Measurements from ENCODE around the gene RMND5B. TPM values are rescaled to one million over a fixed set of nuclear protein-coding genes. Genes with fewer than 3 reads are reported as not detected.

The RMND5B gene
- total and polyA plus RNA-seq, 10 of the 15 experiments (the other 5 are each of a cell fraction or from before 2014, with no cell fraction given): 1.6 to 50.7 (median 30.9) TPM

GRCh38 chr5:178143901-178144300 lies 13.1 kb downstream of the RMND5B start:
- no TSS peak for BruUV-seq (replicated peaks)
- no peak overlapping the region for H3K9ac ChIP-seq (ENCODE audit: control insufficient read depth, insufficient read depth, low read length)
- in situ Hi-C loops (cut with MboI): no loop called here
- peaks cover 36 to 42% of the 10 kb centered on the region in 2 experiments for H3K36me3 ChIP-seq (ENCODE audit: control insufficient read depth in 2 of 2, insufficient read depth in 2 of 2, low read length in 1 of 2)
- no peaks in the 10 kb centered on the region for H4K20me1 ChIP-seq (ENCODE audit: control insufficient read depth, insufficient read depth)
- H3K79me2 ChIP-seq (ENCODE audit: control insufficient read depth, insufficient read depth, low read length): no peaks in the 10 kb centered on the region
- no peak overlapping the region for H2AFZ ChIP-seq (ENCODE audit: control insufficient read depth, low read depth, low read length)
- intact Hi-C loops (cut with micrococcal nuclease; ENCODE audit: unreplicated experiment): no loop called here
- CTCF ChIA-PET: interaction anchor here (1.8 to 13.8 kb wide), 4 partner anchors 10 to 67 kb away, joined by 4 to 183 read pairs (median 6); partner anchors contain the start of gene NHP2
- TF ChIP-seq POLR2A (IDR thresholded peaks at IDR 0.05; ENCODE audit: low read depth, low read length) (peak; percentile 47), CUX1 (IDR thresholded peaks at IDR 0.05; ENCODE audit: insufficient replicate concordance, low read depth, low read length) (no peak)
- no peaks in the 10 kb centered on the region for H3K9me3 ChIP-seq (replicated peaks; ENCODE audit: control insufficient read depth, insufficient read depth, low read length)
- POLR2A ChIA-PET: interaction anchor here (0.5 to 1.6 kb wide), 3 partner anchors 9 to 38 kb away, joined by 3 to 6 read pairs (median 4); partner anchors contain the start of gene NHP2
- no peak overlapping the region for H3K4me2 ChIP-seq (ENCODE audit: control insufficient read depth, insufficient read depth)
- ATAC-seq: no peak
- SMC1A ChIA-PET (ENCODE audit: uncharacterized antibody, unreplicated experiment): interaction anchor here (2.2 to 4.2 kb wide), 2 partner anchors 23 to 67 kb away, joined by 10 to 45 read pairs; no protein-coding TSS in a partner anchor
- no peak overlapping the region for H3K27ac ChIP-seq (ENCODE audit: control insufficient read depth, insufficient read depth)
- FAIRE-seq: no peak
- WGBS (ENCODE audit: insufficient coverage, insufficient replicate concordance, low lambda C conversion rate, missing lambda C conversion rate): 97% methylated on average over 10 of the region's 10 CpGs
- no peak for DNase-seq (ENCODE audit: low read depth, low spot score)
- no peak overlapping the region for H3K4me3 ChIP-seq
- H3K4me1 ChIP-seq (ENCODE audit: control insufficient read depth, insufficient read depth, low read length): peaks cover 11% of the 10 kb centered on the region
- RAD21 ChIA-PET (ENCODE audit: unreplicated experiment): interaction anchor here (4.2 kb wide), 1 partner anchor 67 kb away, joined by 30 read pairs; no protein-coding TSS in a partner anchor
- H3K27me3 ChIP-seq (replicated peaks in 1 of 2; ENCODE audit: control insufficient read depth in 2 of 2, insufficient read depth in 2 of 2, low read length in 1 of 2): no peaks in the 10 kb centered on the region

Measured in GM12878 (cell line).